ENCODE measurements around the gene C1QTNF5.
"Not testable (repeated sequence)": the region's sequence is repeated elsewhere in the genome, so short reads cannot be mapped to it uniquely, and the experiment has no call there.

Gene C1QTNF5, protein sequence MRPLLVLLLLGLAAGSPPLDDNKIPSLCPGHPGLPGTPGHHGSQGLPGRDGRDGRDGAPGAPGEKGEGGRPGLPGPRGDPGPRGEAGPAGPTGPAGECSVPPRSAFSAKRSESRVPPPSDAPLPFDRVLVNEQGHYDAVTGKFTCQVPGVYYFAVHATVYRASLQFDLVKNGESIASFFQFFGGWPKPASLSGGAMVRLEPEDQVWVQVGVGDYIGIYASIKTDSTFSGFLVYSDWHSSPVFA

GRCh38 chr11:119340335-119341221 is at the start of gene C1QTNF5:
C1QTNF5 (minus strand) TSS chr11:119340883; CDS start chr11:119340397, 486 bp downstream.
- DNase-seq, result no peak

- no peak for DNase-seq
These were observed 49.0 kb upstream of the C1QTNF5 start for GRCh38 chr11:119389611-119390254.

GRCh38 chr11:119388103-119388502 is 47.4 kb upstream of the C1QTNF5 start:
- DNase-seq, result no peak

- DNase-seq, result no peak
These were observed 43.6 kb upstream of the C1QTNF5 start for GRCh38 chr11:119384332-119384731.

- DNase-seq, result not testable (repeated sequence)
These were observed 41.8 kb upstream of the C1QTNF5 start for GRCh38 chr11:119382513-119382912.

DNA sequence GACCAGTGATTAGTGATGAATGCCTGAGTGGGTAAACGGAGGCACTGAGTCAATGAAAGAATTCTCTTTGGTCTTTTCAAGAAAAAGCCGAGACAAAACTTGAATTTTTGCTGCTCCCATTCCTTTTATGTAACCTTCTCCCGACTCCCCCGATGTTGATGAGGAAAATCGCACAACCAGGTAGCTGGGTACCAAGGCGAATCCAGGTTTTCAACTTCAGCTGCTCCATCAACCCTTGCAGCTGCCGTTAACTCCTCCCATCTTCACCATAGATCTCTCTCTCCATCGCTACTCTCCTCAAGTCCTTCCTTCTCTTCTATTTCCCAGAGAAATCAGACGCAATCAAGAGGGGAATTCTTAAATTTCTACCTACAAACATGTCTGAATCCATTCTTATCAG is 41.4 kb upstream of the C1QTNF5 start:
- DNase-seq, result no peak

DNA sequence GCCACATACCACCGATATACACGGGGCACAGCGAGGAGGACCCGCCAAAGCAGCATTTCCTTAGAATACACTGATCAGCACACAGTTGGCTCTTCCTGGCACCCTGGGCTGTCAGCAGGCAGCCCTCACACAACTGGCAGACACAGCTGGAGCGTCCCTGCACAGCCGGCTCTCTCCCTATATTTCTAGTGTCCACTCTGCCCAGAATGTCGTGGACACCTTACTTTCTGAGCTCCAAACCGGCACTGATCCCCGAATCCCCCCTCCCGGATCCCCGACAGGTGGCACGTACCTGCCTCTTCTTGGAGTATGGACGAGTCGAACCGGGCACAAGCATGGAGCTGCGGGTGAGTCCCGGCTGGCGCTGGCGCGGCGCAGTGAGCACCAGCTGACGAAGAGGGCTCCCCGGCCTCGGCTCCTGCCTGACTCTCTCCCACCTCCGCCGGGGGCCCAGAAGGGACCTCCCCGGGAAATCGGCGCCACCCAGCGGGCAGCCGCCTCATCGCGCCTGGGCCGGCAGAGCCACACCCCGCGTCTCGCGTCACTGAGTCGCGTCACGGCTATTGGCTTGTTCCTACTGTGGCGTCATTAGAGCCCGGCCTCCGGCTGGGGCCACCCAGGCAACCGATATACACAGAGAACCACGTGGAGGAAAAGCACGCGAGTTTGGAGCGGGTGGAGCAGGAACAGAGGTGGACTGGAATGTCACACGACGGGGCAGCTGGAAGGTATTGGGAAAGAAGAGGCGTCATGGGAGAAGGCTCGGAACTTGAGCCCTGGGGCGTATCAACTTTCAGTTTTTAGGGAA is 40.7 kb upstream of the C1QTNF5 start, which contains the start of gene USP2:
Gene USP2, minus strand, starts transcription at position 510 of the 808 bp plus-strand sequence. CDS start 8,210 bp downstream, outside the sequence.
- peak; percentile 88 to 92 for DNase-seq

- DNase-seq, result peak; percentile 25 to 30
These were observed 40.1 kb upstream of the C1QTNF5 start for GRCh38 chr11:119380827-119381180.

DNA sequence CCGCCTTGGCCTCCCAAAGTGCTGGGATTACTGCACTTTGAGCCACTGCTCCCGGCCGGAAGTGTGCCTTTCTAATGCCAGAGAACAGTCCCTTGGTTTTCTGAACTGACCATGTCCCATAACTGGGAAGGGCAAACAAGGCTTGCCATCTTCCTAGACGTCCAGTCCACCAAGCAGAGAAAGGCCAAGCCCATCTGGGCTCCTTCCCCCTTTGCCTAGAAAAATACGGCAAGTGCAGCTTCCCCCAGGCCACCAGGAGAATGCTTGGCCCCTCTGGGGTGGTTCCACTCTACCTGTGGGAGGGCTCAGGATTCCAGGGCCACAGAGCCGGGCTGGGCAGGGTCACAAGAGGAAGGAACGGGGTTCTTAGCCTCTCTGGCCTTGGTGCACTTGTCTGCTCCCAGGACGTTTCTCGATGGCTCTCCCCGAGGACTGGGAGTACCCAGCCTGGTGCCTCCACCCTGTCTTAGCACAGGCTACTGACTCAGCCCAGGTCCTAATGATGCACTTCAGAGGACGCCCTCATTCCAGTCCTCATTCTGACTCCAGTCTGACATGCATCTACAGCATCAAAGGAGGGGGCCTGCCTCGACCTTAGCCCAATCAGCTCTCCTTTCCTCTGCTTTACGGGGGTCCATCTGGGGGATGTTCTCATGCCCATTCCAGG is 39.6 kb upstream of the C1QTNF5 start:
- no peak for DNase-seq

GRCh38 chr11:119378851-119379465 is 38.3 kb upstream of the C1QTNF5 start:
- DNase-seq, result no peak

- no peak for DNase-seq
These were observed 37.4 kb upstream of the C1QTNF5 start for GRCh38 chr11:119377961-119378667.

GRCh38 chr11:119377112-119377901 is 36.6 kb upstream of the C1QTNF5 start:
- no peak for DNase-seq

DNA sequence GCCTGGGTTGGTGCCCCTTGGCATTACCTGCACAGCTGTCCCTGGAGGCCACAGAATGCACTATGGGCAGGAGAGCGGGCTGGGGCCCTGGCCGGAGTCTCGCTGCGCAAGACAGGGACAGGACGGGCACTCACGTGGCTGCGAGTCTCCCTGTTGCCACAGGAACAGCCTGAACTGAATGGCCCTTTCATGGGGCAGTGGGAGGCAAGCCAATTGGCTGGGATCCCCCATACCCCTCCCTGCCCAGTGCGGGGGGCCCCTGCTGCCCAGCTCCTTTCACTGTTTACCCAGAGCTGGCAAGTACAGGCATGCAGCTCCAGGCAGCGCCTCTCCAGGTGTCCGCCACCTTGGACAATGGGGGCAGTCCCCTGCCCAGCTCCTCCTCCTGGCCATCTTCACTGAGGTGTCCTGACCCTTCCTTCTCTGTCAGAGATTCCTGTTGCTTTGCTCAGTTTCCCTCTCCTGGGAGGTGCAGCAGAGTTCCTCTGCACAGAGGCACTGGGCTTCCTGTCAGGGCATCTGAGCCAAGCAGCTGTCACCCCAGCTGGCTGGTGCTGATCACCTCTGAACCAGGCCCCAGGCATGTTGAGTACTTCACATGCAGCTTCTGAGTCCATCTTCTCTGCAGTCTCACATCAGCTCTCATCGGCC is 35.6 kb upstream of the C1QTNF5 start:
- no peak for DNase-seq

GRCh38 chr11:119375337-119376196 is 34.9 kb upstream of the C1QTNF5 start:
- no peak for DNase-seq

DNA sequence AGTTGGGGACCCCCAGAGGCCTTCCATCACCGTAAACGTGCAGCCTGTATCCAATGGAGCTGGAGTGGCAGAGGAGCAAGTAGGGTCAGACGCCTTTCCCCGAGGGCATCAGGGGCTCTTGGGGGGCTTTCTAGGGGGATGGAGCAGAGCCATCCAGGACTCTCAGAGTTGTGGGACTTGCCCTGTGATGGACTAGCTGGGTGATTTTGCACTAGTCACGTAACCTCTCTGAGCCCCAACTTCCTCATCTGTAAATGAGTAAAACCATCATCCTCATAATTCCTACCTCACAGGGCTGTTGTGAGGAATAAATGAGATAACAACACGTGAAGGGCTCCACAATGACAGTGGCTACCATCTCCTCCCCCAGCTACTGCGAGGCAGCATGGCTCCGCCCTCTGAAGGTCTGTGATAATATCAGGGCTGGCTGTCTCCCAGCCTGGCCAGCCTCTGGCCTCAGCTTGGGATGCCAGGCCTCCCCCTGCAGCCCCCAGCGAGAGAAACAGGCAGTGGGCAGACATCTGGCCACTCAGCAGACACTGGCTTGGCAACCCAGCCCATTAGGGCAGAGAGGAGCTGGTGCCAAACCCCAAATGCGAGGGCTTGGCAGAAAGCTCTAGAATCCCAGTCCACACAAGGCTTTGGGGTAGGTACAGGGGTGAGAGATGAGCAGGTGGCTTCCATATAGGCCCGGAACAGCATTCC is 34.1 kb upstream of the C1QTNF5 start:
- no peak for DNase-seq

DNA sequence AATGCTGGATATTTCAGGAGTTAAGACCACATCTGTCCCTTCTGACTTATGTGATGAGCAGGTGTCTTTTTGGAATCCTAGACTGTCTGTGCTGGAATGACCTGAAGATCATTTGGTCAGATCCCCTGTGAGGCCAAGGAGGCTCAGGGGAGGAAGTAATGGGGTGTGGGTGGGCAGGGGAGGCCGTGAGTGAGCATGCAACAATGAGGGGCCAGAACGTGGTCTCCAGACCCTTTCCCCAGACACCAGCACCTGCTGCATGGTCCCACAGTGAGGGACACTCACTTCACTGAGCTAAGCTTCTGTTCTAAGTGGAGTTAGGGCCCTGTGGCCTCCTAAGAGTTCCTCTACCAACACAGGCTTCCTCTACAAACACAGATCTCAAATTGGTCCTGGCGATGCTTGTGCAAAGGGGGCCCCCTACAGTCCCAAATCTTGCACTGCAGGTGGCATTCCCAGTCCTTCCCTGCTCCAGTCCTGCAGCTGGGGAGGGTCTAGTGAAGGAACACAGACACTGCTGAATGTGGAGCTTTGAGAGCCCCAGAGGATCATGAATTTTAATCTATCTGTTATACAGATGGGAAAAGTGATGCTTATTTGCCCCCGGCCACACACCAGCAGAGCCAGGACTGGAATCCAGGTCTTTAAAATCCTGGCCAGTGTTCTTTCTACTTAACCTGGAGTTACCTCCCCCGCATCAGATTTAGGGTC is 33.4 kb upstream of the C1QTNF5 start:
- peak; percentile 44 to 54 for DNase-seq

Measured in AML-193 (cell line).